Activated B cell treated with CpG ODN at 0.5 μM for 24 hours (primary cell): ENCODE measurements around the gene SRPRB. TPM values are rescaled to one million over a fixed set of nuclear protein-coding genes. Genes with fewer than 3 reads are reported as not detected.

ENCODE experiments used
- ATAC-seq: fragments of 200-7000 bp; cut with Tn5 transposase; one replicate; pipeline ENCODE4 v1.10.0; 2021; ENCODE audit warnings: low read depth, mild to moderate bottlenecking, moderate library complexity
- CTCF ChIA-PET: fragments of 350-600 bp; sonication (Branson Sonifier 250); formaldehyde crosslinking; loops from one replicate; lab custom pipeline; 2021; ENCODE audit warnings: antibody characterized with exemption; lab: Charles Lee
- POLR2A ChIA-PET: fragments of 350-600 bp; sonication (Branson Sonifier 250); formaldehyde crosslinking; loops from one replicate; lab custom pipeline; 2021; ENCODE audit warnings: antibody characterized with exemption; lab: Charles Lee
- DNase-seq: peaks from one replicate; pipeline ENCODE4 v3.0.0; 2022
- H3K27ac Mint-ChIP-seq: one replicate; pipeline ENCODE4 v1.8.0; 2020; ENCODE audit warnings: mixed read lengths
- H3K27me3 Mint-ChIP-seq: one replicate; pipeline ENCODE4 v1.8.0; 2021; ENCODE audit warnings: mixed read lengths
- H3K36me3 Mint-ChIP-seq: one replicate; pipeline ENCODE4 v1.8.0; 2021; ENCODE audit warnings: low read depth, mixed read lengths
- H3K4me1 Mint-ChIP-seq: one replicate; pipeline ENCODE4 v1.8.0; 2021; ENCODE audit warnings: mixed read lengths
- H3K4me3 Mint-ChIP-seq: one replicate; pipeline ENCODE4 v1.8.0; 2020; ENCODE audit warnings: mild to moderate bottlenecking, mixed read lengths
- H3K9me3 Mint-ChIP-seq: one replicate; pipeline ENCODE4 v1.8.0; 2020; ENCODE audit warnings: mixed read lengths
- intact Hi-C: fragments of 100-400 bp; cut with micrococcal nuclease; formaldehyde crosslinking; loops from one replicate; pipeline ENCODE4 v1.15.1; 2024
- total RNA-seq: library from RNA; stranded (reverse); gene quantifications from 2 replicates; pipeline ENCODE4 v1.2.3, GENCODE V29; 2022
- TF ChIP-seq, protein P1 (sequence below): fragments of 200-600 bp; IDR thresholded peaks from one replicate; pipeline ENCODE4 v1.8.0; 2022; ENCODE audit warnings: antibody characterized with exemption, mild to moderate bottlenecking

Gene SRPRB
- total RNA-seq, 1 donor from 2014 or later = 36.5 TPM

DNA sequence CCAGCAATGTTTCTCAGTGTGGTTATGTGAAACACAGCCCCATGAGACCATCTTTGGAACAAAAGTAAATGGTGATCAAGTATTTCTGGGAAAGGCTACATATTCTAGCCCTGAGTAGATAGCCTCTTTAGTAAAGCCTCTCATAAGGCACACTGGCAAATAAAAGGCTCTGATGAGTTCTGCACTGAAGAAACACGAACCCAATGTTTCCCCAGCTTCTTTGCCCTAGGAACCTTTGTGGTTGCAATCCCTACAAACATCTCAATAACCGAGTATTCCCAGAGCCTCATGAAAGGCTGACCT is 48.3 kb downstream of the SRPRB start:
- no peaks in the 10 kb centered on the region for H3K27me3 Mint-ChIP-seq
- intact Hi-C loops = no loop called here
- H3K9me3 Mint-ChIP-seq = peaks cover 4% of the 10 kb centered on the region
- no peak for ATAC-seq
- no peak overlapping the region for H3K4me3 Mint-ChIP-seq
- TF ChIP-seq, protein P1, sequence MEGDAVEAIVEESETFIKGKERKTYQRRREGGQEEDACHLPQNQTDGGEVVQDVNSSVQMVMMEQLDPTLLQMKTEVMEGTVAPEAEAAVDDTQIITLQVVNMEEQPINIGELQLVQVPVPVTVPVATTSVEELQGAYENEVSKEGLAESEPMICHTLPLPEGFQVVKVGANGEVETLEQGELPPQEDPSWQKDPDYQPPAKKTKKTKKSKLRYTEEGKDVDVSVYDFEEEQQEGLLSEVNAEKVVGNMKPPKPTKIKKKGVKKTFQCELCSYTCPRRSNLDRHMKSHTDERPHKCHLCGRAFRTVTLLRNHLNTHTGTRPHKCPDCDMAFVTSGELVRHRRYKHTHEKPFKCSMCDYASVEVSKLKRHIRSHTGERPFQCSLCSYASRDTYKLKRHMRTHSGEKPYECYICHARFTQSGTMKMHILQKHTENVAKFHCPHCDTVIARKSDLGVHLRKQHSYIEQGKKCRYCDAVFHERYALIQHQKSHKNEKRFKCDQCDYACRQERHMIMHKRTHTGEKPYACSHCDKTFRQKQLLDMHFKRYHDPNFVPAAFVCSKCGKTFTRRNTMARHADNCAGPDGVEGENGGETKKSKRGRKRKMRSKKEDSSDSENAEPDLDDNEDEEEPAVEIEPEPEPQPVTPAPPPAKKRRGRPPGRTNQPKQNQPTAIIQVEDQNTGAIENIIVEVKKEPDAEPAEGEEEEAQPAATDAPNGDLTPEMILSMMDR = no peak
- no peak for DNase-seq
- no peak overlapping the region for H3K27ac Mint-ChIP-seq
- ChIA-PET CTCF (no interaction called here), POLR2A (no interaction called here)
- H3K4me1 Mint-ChIP-seq = peaks cover 4% of the 10 kb centered on the region
- H3K36me3 Mint-ChIP-seq = no peaks in the 10 kb centered on the region

DNA sequence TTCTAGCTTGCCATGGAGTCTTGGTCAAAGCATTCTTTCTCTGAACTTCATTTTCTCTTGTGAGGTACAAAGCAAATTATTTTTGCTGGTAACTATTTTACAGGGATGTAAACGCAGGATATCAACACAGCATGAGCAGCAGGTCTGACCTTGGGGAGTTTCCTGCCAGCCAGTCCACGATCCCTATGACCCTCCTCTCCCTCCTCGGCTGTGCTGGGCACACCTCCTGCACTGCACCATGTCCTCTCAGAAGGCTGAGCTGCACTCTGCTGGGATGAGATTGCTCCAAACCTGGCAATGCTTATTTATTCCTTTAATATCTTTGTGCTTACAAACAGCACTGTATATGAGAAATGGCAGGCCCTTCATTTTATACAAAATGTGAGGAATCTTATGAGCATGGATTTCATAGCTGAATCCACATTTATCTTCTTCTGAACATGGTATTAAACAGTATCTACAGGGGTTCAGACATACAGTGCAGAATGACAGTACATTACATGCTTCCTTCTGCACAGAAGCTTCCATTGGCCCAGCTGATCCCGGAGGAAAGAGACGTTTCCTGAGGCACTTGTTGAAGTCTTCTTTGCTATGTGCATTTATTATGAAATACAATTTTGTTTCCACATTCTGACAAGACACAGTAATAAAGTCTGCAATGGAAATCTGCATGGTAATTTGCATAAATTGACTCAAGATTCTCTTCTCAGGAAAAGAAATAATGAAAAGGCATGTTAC is 48.8 kb downstream of the SRPRB start:
- Mint-ChIP-seq H3K4me3 (no peak overlapping the region), H3K9me3 (peaks cover 4% of the 10 kb centered on the region), H3K36me3 (no peaks in the 10 kb centered on the region), H3K27ac (no peak overlapping the region), H3K4me1 (peaks cover 4% of the 10 kb centered on the region), H3K27me3 (no peaks in the 10 kb centered on the region)
- TF ChIP-seq, protein P1 = no peak
- POLR2A ChIA-PET = no interaction called here
- ATAC-seq (no peak), DNase-seq (no peak)
- intact Hi-C loops = no loop called here
- CTCF ChIA-PET = no interaction called here

- no peak for DNase-seq
- CTCF ChIA-PET = no interaction called here
- ATAC-seq = no peak
- TF ChIP-seq, protein P1 = no peak
- Mint-ChIP-seq H3K9me3 (peaks cover 4% of the 10 kb centered on the region), H3K36me3 (no peaks in the 10 kb centered on the region), H3K27ac (no peak overlapping the region), H3K4me3 (no peak overlapping the region), H3K4me1 (peaks cover 4% of the 10 kb centered on the region), H3K27me3 (no peaks in the 10 kb centered on the region)
- POLR2A ChIA-PET = no interaction called here
- intact Hi-C loops = no loop called here
These were observed 49.4 kb downstream of the SRPRB start for GRCh38 chr3:133855002-133855370.

GRCh38 chr3:133855772-133856171 is 50.2 kb downstream of the SRPRB start:
- ATAC-seq (no peak), DNase-seq (no peak)
- CTCF ChIA-PET = no interaction called here
- no peaks in the 10 kb centered on the region for H3K9me3 Mint-ChIP-seq
- intact Hi-C loops = no loop called here
- H3K27me3 Mint-ChIP-seq = no peaks in the 10 kb centered on the region
- H3K4me1 Mint-ChIP-seq = peaks cover 4% of the 10 kb centered on the region
- H3K36me3 Mint-ChIP-seq = no peaks in the 10 kb centered on the region
- H3K27ac Mint-ChIP-seq = no peak overlapping the region
- TF ChIP-seq, protein P1 = no peak
- POLR2A ChIA-PET = no interaction called here
- H3K4me3 Mint-ChIP-seq = no peak overlapping the region

GRCh38 chr3:133856316-133856715 is 50.7 kb downstream of the SRPRB start:
- TF ChIP-seq, protein P1 = no peak
- no peaks in the 10 kb centered on the region for H3K36me3 Mint-ChIP-seq
- DNase-seq (no peak), ATAC-seq (no peak)
- CTCF ChIA-PET = no interaction called here
- H3K4me3 Mint-ChIP-seq = no peak overlapping the region
- intact Hi-C loops = no loop called here
- H3K27ac Mint-ChIP-seq = no peak overlapping the region
- no peaks in the 10 kb centered on the region for H3K27me3 Mint-ChIP-seq
- POLR2A ChIA-PET = no interaction called here
- H3K4me1 Mint-ChIP-seq = peaks cover 4% of the 10 kb centered on the region
- H3K9me3 Mint-ChIP-seq = no peaks in the 10 kb centered on the region
